NCI-H1092 treated with DMSO at 0.1 percent for 48 hours (cell line): Measurements from ENCODE around the gene ZFYVE19.
"Not testable (repeated sequence)": the region's sequence is repeated elsewhere in the genome, so short reads cannot be mapped to it uniquely, and the experiment has no call there.

Experiments
- DNase-seq: peaks from one replicate; lab custom pipeline; 2025; lab: John Stamatoyannopoulos, UW

ZFYVE19 gene

DNA sequence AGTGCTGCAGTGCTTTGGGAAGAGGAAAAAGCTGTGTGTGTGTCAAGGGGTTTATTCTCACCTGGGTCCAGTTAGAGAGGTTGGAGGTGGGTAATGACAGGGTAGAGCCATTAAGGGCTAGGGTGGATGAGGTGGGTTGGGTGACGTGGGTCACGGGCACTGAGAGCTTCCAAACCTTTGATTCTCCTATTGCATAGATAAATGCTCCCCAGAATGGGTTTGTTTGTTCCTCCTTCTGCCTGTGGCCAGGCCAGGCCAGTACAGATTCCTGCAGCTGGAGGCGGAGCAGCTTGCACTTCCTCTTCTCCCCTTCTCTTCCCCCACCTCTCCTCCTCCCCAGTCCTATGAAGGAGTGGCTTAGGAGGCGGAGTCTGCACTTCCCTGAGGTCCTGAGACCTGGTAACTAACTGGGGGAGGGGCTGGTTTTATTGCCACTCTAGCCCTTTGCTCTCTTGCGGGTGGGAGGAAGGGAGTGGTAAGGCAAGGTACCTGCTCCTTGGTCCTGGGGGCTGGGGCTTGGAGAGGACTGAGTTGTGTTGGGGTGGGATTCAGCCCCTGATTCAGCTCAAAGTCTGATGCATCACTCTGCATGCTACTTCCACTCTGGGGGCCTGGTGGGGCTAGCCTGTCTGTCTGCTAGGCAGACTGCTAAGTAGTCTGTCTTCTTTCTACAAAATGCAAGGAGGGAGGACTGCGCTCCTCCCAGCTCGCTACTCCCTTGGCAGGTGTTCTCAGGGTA lies 40.5 kb downstream of the ZFYVE19 start:
- no peak for DNase-seq

DNA sequence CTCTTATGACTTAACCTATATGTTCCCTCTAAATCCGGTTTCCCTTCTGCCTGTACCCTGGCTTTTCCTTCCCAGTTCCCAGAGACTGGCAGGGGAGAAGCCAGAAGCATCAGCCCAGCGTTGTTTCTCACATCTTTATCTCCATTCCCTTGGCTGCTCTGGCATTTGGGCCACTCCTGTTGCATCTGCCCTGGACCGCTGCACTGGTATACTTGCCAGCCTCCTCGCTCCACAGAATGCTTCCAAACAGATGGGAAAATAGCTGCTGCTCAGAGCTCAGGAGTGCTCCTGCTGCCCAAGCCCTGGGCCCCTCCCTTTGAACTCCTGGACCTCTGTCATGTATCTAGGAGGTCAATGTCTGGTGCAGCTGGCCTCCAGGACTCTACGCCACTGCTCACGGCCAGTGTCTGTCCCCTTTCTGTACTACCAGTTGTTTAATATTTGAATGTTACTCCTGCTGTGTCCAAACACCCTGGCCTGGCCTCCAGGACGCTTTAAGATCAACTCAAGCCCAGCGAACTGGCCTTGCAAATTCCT lies 43.8 kb downstream of the ZFYVE19 start:
- no peak for DNase-seq

DNA sequence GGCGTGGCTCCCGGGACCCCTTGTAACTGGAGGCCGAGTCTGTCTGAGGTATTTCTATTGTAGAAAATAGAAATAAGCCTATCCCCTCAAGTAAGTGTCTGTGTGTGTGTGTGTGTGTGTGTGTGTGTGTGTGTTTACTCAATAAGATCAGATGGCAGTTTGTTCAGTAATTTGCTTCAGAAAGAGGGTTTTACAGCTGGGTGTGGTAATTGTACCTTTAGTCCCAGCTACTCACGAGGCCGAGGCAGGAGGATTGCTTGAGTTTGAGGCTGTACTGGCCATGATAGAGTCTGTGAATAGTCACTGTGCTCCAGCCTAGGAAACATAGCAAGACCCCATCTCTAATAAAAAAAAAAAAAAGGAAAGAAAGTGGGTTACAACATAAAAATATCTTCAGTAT lies 45.6 kb downstream of the ZFYVE19 start:
- no peak for DNase-seq

DNA sequence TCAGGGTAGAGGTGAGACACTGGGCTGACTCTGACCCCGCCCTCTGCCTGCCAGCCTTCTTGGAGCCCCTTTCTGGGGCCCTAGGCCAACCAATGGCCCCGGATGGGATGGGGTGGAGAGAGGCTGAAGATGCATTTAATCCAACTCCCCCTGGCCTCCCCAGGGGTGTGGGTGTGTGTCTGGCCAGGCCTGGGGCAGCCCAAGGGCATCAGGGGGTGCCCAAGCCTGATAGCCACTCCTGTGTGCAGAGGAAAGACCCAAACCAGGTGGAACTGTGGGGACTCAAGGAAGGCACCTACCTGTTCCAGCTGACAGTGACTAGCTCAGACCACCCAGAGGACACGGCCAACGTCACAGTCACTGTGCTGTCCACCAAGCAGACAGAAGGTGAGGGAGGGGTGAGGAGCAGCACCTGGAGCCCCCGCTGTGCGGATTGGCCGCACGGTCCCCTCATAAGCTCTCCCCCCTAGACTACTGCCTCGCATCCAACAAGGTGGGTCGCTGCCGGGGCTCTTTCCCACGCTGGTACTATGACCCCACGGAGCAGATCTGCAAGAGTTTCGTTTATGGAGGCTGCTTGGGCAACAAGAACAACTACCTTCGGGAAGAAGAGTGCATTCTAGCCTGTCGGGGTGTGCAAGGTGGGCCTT lies 46.5 kb downstream of the ZFYVE19 start:
- no peak for DNase-seq

DNA sequence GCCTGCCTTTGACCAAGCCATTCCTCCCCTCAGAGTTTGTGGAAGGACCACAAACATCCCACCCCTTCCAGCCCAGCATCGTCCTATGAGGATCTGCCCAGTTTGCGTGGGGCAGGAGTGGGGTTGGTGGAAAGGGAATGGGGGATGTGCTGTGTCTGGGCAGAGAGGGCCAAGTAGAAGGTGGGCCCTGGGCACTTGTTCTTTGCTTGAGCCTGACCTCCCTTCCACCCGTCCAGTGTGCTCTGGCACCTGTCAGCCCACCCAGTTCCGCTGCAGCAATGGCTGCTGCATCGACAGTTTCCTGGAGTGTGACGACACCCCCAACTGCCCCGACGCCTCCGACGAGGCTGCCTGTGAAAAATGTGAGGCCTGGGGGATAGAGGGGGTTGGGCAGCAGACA lies 47.3 kb downstream of the ZFYVE19 start:
- no peak for DNase-seq

DNA sequence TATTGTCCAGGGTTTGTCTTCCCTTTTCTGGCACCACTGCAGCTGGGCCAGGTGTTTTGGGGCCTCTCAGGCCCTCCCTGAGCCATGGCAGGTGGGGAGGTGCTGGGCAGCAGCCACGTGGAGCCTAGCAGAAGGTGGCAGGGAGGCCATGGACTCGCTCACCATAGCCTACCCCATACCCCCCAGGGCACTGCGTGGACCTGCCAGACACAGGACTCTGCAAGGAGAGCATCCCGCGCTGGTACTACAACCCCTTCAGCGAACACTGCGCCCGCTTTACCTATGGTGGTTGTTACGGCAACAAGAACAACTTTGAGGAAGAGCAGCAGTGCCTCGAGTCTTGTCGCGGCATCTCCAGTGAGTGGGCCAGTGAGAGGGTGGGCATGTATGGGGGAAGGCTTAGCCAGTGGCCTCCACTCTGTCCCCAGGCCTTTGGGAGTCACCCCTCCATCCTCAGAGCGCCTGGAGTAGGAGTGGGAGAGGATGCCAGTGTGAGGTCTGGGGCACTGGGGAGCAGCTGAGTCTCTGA lies 48.9 kb downstream of the ZFYVE19 start:
- DNase-seq = no peak

DNA sequence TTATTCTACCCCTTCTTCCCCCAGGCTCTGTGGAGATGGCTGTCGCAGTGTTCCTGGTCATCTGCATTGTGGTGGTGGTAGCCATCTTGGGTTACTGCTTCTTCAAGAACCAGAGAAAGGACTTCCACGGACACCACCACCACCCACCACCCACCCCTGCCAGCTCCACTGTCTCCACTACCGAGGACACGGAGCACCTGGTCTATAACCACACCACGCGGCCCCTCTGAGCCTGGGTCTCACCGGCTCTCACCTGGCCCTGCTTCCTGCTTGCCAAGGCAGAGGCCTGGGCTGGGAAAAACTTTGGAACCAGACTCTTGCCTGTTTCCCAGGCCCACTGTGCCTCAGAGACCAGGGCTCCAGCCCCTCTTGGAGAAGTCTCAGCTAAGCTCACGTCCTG lies 49.9 kb downstream of the ZFYVE19 start:
- no peak for DNase-seq

DNA sequence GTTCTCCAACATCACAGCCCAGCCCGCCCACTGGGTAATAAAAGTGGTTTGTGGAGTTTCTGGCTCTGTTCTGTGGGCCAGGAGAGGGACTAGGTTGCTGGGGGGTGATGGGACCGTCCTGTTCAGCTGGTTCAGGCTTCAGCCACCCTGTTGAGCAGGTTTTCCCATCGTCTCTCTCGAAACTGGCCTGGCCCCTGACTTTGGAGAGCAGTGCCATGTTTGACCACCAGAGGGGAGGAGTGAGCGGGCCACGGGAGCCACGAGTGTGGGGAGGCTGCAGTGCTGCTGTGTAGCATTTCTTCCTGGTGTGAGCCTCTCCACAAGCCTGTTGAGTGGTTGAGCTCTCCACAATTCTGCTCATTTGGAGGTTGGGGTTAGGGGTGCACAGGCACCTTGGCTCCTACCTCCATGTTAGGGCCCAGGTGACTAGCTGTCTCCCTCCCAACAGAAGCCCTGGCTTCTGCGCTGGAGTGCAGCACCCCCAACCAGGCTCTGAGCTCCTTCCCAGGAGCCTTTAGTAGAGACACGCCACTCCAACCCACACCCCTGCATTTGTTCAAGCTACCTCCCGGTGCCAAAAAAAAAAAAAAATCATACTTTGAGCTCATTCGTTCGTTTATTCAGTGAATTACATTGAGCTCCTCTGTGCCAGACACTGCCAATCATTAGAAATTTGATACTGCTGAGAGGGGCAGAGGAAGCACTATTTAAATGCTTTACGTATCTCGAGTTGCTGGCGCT lies 50.9 kb downstream of the ZFYVE19 start:
- DNase-seq = peak; percentile 41

DNA sequence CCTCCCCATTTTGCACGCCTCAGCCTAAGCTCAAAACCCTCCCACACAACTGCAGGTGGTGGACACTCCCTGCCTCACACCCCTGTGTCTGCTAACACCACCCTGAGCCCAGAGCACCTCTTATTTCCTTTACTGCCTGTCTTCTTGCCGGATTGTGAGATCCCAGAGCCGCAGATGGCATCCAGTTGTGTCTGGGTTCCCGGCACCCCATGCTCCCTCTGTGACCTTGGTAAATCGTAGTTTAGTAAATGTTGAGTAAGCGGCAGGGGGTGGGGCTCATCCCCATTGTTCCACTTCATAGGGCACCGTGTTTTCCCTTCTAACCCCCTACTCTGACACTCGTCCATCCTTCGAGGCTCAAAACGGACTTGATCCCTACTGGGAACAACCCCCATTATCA lies 51.8 kb downstream of the ZFYVE19 start:
- DNase-seq = no peak

DNA sequence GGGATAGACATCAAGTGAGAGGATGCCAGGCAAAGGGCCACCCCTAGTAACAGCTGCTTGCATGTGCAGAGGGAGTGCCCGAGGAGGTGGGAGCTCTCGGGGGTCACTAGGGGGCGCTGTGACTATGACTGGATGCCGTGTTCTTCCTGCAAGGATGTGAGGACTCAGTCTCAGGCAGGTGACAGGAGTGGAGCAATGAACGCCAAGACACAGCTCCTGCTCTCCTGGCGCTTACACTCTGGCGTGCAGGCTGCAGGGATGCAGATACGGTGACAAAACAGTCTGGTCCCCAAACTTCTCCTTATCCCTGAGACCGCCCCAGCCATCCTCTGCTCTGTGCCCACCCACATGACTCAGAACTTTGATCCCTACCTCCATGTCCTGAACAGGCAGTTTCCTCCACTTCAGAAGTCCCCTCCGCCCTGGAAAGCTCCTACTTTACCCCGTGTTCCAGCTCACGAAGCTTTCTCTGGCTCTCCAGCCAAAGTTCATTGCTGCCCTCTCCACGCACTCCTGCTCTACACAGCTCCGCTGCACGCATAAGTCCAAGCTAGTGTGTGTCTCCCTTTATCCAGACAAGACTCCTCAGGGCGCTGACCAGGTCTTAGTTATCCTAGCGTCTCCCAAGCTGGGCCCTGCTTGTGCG lies 52.4 kb downstream of the ZFYVE19 start:
- DNase-seq = peak; percentile 49

DNA sequence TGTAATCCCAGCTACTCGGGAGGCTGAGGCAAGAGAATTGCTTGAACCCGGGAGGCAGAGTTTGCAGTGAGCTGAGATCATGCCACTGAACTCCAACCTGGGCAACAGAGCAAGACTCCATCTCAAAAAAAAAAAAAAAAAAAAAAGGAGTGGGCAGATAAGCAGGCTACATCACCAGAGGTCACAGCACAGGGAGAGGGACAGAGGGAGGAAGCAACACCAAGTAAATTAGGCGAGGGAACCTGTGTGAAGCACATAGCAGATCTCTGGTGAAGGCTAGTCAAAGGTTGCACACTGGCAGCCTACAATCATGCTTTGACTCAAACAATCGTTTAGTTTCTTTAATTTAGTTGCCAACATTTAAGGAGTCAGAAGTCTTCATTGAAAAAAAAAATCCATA lies 54.3 kb downstream of the ZFYVE19 start:
- not testable (repeated sequence) for DNase-seq

DNA sequence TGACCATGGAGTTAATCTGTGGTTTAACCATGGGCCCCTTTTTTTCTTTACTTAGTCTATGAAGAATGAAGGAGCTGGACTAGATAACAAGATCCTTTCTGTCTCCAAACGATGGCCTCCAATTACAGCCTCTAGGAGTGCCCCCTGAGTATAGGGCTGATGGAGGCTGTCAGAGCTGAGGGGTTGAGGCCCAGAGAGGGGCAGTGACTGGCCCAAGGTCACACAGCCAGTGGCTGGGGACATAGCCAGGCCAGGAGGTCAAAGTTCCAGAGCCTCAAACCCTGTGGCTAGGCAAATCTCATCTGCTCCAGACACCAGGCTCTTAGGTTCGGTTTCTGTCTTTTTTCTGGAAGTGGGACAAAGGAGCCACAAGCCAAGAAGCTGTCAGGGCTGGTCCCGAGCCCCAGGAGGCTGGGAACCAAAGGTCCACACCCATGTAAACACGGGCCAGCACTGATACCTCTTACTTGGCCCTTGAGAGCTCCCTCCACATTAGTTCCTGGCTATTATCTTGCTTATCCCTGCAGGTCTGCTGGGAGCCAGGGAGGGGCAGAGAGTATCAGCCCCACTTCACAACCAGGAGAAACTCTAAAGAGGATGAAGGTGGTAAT lies 56.9 kb downstream of the ZFYVE19 start:
- no peak for DNase-seq
